A549 (cell line): ENCODE results near the gene ANTXR1. TPM values are rescaled to one million over a fixed set of nuclear protein-coding genes. Genes with fewer than 3 reads are reported as not detected.
A peak's percentile ranks its signal among the peaks of the same experiment; 100 is the strongest.

Source experiments
- ATAC-seq, 2 experiments: fragments of 200-7000 bp in 1 of 2; fragments of >200 bp in 1 of 2; cut with Nextera tagmentation in 1 of 2; cut with Tn5 transposase in 1 of 2; 3 replicates each; pipeline versions ENCODE4 v1.8.0 to v1.9.1; 2018 to 2020; ENCODE audit warnings: mild to moderate bottlenecking in 1 of 2, moderate library complexity in 1 of 2
- CTCF ChIA-PET: fragments of 300-600 bp; sonication (Branson Sonifier 250); formaldehyde crosslinking; extraction: SDS; loops from one replicate; lab custom pipeline; 2021; ENCODE audit warnings: antibody characterized with exemption, inconsistent platforms; lab: Yijun Ruan, JAX
- POLR2A ChIA-PET: fragments of 350-600 bp; formaldehyde crosslinking; extraction: SDS; loops from one replicate; lab custom pipeline; 2021; ENCODE audit warnings: antibody characterized with exemption, inconsistent platforms; lab: Yijun Ruan, JAX
- DNase-seq, 2 experiments: peaks; one replicate each; pipeline versions ENCODE4 v3.0.0 to v3.0.0-alpha.2; 2011 to 2016; ENCODE audit warnings: low read depth in 1 of 2, low spot score in 1 of 2
- FAIRE-seq: peaks from 2 replicates; lab custom pipeline; 2011; peaks lifted over from hg19 to GRCh38; lab: Jason Lieb, UNC
- H3K27ac ChIP-seq, 2 experiments: fragments of >200 bp; sonication (Bioruptor Twin); formaldehyde crosslinking; 3 replicates each; pipeline ENCODE4 v1.5.1; 2016 to 2017
- H3K4me1 ChIP-seq: fragments of >200 bp; sonication (Bioruptor Twin); formaldehyde crosslinking; 3 replicates; pipeline ENCODE4 v1.6.1; 2016
- H3K4me2 ChIP-seq: fragments of >200 bp; sonication (Bioruptor Twin); formaldehyde crosslinking; 3 replicates; pipeline ENCODE4 v1.6.1; 2016
- H3K4me3 ChIP-seq: fragments of >200 bp; sonication (Bioruptor Twin); formaldehyde crosslinking; 3 replicates; pipeline ENCODE4 v1.5.1; 2016
- H3K9me3 ChIP-seq: fragments of >200 bp; sonication (Bioruptor Twin); formaldehyde crosslinking; 3 replicates; pipeline ENCODE4 v1.6.1; 2016
- BHLHE40 ChIP-seq: IDR thresholded peaks from 2 replicates; pipeline ENCODE4 v1.6.1; 2012; ENCODE audit warnings: low read depth, low read length, inconsistent platforms
- CEBPB ChIP-seq, 2 experiments: fragments of >200 bp in 1 of 2; sonication (Bioruptor Twin) in 1 of 2; formaldehyde crosslinking in 1 of 2; IDR thresholded peaks; 2 replicates each; pipeline ENCODE4 v1.6.1; 2012 to 2016
- CHD2 ChIP-seq: fragments of 150-350 bp; IDR thresholded peaks from 2 replicates; pipeline ENCODE4 v1.6.1; 2014; ENCODE audit warnings: low read length; ENCODE audit not compliant: partially characterized antibody
- CHD4 ChIP-seq: fragments of 200-600 bp; sonication (generic); IDR thresholded peaks from 2 replicates; pipeline ENCODE4 v1.6.1; 2016; ENCODE audit warnings: antibody characterized with exemption, mild to moderate bottlenecking, borderline replicate concordance
- EP300 ChIP-seq, 2 experiments: fragments of >200 bp; sonication (Bioruptor Twin); formaldehyde crosslinking; IDR thresholded peaks; 2 replicates in 1 of 2; 3 replicates in 1 of 2; pipeline ENCODE4 v1.6.1; 2016 to 2017
- FOSL2 ChIP-seq, 2 experiments: fragments of 450-650 bp in 1 of 2; fragments of >200 bp in 1 of 2; sonication (Bioruptor Twin) in 1 of 2; formaldehyde crosslinking; IDR thresholded peaks; 2 replicates each; pipeline versions ENCODE4 v1.5.0 to v1.6.1; 2016 to 2020; ENCODE audit warnings: mild to moderate bottlenecking in 1 of 2, moderate library complexity in 1 of 2
- FOXS1 ChIP-seq: fragments of 250-450 bp; sonication (Bioruptor Pico); IDR thresholded peaks from 2 replicates; pipeline ENCODE4 v1.5.0; 2020; ENCODE audit warnings: mild to moderate bottlenecking, moderate library complexity
- GATA3 ChIP-seq: IDR thresholded peaks from 2 replicates; pipeline ENCODE4 v1.6.1; 2012; ENCODE audit warnings: borderline replicate concordance
- HEYL ChIP-seq: fragments of 250-450 bp; sonication (Bioruptor Pico); IDR thresholded peaks from 2 replicates; pipeline ENCODE4 v1.8.0; 2021; ENCODE audit warnings: mild to moderate bottlenecking, moderate library complexity
- HOXA7 ChIP-seq: fragments of 250-450 bp; sonication (Bioruptor Pico); IDR thresholded peaks from 2 replicates; pipeline ENCODE4 v1.5.0; 2020; ENCODE audit warnings: mild to moderate bottlenecking, moderate library complexity
- HOXB5 ChIP-seq: fragments of 250-450 bp; sonication (Bioruptor Pico); IDR thresholded peaks from 2 replicates; pipeline ENCODE4 v1.5.0; 2020; ENCODE audit warnings: mild to moderate bottlenecking, moderate library complexity
- JUN ChIP-seq, 2 experiments: fragments of >200 bp; sonication (Bioruptor Twin); formaldehyde crosslinking; IDR thresholded peaks; 2 replicates in 1 of 2; 3 replicates in 1 of 2; pipeline ENCODE4 v1.6.1; 2016 to 2017
- MAFK ChIP-seq: fragments of 450-650 bp; IDR thresholded peaks from 2 replicates; pipeline ENCODE4 v1.6.1; 2014; ENCODE audit not compliant: partially characterized antibody
- PHF8 ChIP-seq: fragments of 200-600 bp; sonication (generic); IDR thresholded peaks from 2 replicates; pipeline ENCODE4 v1.6.1; 2016; ENCODE audit warnings: low read depth, mild to moderate bottlenecking, antibody characterized with exemption, moderate library complexity, borderline replicate concordance
- POLR2A ChIP-seq: IDR thresholded peaks from 2 replicates; pipeline ENCODE4 v1.6.1; 2012; ENCODE audit warnings: mild to moderate bottlenecking, low read length
- RFX5 ChIP-seq: fragments of 450-650 bp; IDR thresholded peaks from 2 replicates; pipeline ENCODE4 v1.7.1; 2014; ENCODE audit warnings: antibody characterized with exemption, mild to moderate bottlenecking, moderate library complexity
- SMC3 ChIP-seq: fragments of >200 bp; sonication (Bioruptor Twin); formaldehyde crosslinking; IDR thresholded peaks from 3 replicates; pipeline ENCODE4 v1.6.1; 2018; ENCODE audit warnings: inconsistent platforms
- TFCP2L1 ChIP-seq: fragments of 250-450 bp; sonication (Bioruptor Pico); IDR thresholded peaks from 2 replicates; pipeline ENCODE4 v1.5.0; 2021; ENCODE audit warnings: mild to moderate bottlenecking
- TP53 ChIP-seq: fragments of 250-450 bp; sonication (Bioruptor Pico); IDR thresholded peaks from 2 replicates; pipeline ENCODE4 v1.5.0; 2021; ENCODE audit warnings: mild to moderate bottlenecking, moderate library complexity
- WGBS: methylation state at CpG from one replicate; pipeline ENCODE4 v1.1.6; 2017; ENCODE audit errors: missing lambda C conversion rate; 5-methylcytosine and 5-hydroxymethylcytosine counted together
- polyA plus RNA-seq, 4 experiments: library from polyadenylated mRNA; depleted of rRNA in 3 of 4; stranded (reverse); fragments of >200 nt; fragmentation: RNase III in 1 of 4; extraction: RNeasy Plus Mini Kit Qiagen cat#74134 plus additional on column Dnase treatment in 1 of 4; gene quantifications; 2 replicates in 3 of 4; 3 replicates in 1 of 4; pipeline ENCODE4 v1.2.3, GENCODE V29; 2011 to 2017
- TF ChIP-seq, protein P1 (sequence below): IDR thresholded peaks from 2 replicates; pipeline ENCODE4 v1.6.1; 2012
- TF ChIP-seq, protein P2 (sequence below): IDR thresholded peaks from 2 replicates; pipeline ENCODE4 v1.6.1; 2012
- TF ChIP-seq, protein P3 (sequence below): IDR thresholded peaks from 2 replicates; pipeline ENCODE4 v1.6.1; 2012; ENCODE audit warnings: low read depth, borderline replicate concordance
- TF ChIP-seq, protein P4 (sequence below): fragments of 250-450 bp; sonication (Bioruptor Pico); IDR thresholded peaks from 2 replicates; pipeline ENCODE4 v1.5.0; 2020; ENCODE audit warnings: low read depth, mild to moderate bottlenecking, moderate library complexity
- TF ChIP-seq, protein P5 (sequence below): fragments of >200 bp; sonication (Bioruptor Twin); formaldehyde crosslinking; IDR thresholded peaks from 3 replicates; pipeline ENCODE4 v1.6.1; 2016

Gene ANTXR1
- polyA plus RNA-seq, 2 of the 4 experiments (the other 2 are of a cell fraction) = 161 to 194 TPM

DNA sequence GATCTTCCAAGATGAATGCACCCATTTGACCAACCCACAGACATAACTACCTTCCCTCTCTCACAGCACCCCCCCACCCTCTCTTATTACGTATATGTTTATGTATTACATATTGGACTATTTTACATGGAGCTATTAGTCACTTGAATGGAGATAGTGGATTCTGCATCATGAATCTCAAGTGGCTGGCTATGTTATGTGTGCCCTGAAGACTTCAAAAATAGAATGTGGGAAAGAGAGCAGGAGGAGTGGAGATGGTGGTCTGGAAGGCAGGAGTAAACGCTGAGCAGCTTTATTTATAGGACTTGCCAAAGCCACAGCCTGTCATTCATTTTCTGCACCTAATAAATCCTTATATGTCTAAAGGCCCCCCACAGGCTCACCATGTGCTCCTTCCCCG, 4.9 kb downstream of the ANTXR1 start:
- POLR2A ChIA-PET = interaction anchor here (1.6 kb wide), 1 partner anchor 289 kb away, joined by 3 read pairs; no protein-coding TSS in a partner anchor
- no peaks in the 10 kb centered on the region for H3K9me3 ChIP-seq
- no peak for FAIRE-seq
- WGBS = 91% methylated on average over 3 of the region's 3 CpGs
- TF ChIP-seq CHD4 = no peak
- TF ChIP-seq, all 56 proteins: peak for 0
- no peak for ATAC-seq
- no peak for DNase-seq
- Histone ChIP-seq H3K4me3 (peak overlapping the region; percentile 85; the same call in 2 of the 3 replicates), H3K4me1 (peaks cover 77% of the 10 kb centered on the region), H3K27ac (peak overlapping the region; percentile 80 to 90), H3K4me2 (peak overlapping the region; percentile 81)
- CTCF ChIA-PET = interaction anchor here (0.6 to 5.2 kb wide), 4 partner anchors 49 to 418 kb away, joined by 3 to 38 read pairs (median 8); no protein-coding TSS in a partner anchor

DNA sequence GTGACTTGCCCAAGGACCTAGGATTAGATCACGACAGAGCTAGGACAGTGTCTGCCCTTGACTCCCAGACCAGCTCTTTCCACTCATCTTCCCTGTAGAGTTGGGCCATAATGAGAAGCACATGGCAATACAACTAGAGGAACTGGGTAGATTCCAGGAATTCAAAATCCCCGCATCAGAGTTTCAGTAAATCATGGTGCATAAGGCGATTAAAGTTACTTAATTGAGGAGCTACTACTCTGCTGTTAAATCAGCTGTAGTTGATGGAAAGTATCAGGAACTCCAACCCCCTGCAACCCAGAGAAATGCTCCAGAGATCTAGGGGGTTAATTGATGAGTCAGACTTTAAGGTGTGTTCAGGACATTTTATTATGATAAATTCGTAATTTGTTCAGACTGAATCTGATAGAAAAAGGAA, 5.7 kb downstream of the ANTXR1 start:
- Histone ChIP-seq H3K9me3 (no peaks in the 10 kb centered on the region), H3K4me2 (peak overlapping the region; percentile 81), H3K27ac (peak overlapping the region; percentile 80 to 90; a peak in 5 of 6 replicates), H3K4me3 (no peak overlapping the region), H3K4me1 (peaks cover 84% of the 10 kb centered on the region)
- ATAC-seq = no peak
- no peak for FAIRE-seq
- CTCF ChIA-PET = interaction anchor here (0.8 to 5.2 kb wide), 2 partner anchors 46 to 288 kb away, joined by 3 to 38 read pairs; no protein-coding TSS in a partner anchor
- no peak for TF ChIP-seq FOSL2 (IDR thresholded peaks at IDR 0.05)
- peak; percentile 54 for TF ChIP-seq FOSL2 (CRISPR knock-in tag; IDR thresholded peaks at IDR 0.05)
- no peak for TF ChIP-seq GATA3
- TF ChIP-seq CHD2 = no peak
- no peak for TF ChIP-seq SMC3
- TF ChIP-seq, protein P1, sequence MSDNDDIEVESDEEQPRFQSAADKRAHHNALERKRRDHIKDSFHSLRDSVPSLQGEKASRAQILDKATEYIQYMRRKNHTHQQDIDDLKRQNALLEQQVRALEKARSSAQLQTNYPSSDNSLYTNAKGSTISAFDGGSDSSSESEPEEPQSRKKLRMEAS = peak; percentile 38; the same call in 1 of the 2 replicates
- TF ChIP-seq, protein P2, sequence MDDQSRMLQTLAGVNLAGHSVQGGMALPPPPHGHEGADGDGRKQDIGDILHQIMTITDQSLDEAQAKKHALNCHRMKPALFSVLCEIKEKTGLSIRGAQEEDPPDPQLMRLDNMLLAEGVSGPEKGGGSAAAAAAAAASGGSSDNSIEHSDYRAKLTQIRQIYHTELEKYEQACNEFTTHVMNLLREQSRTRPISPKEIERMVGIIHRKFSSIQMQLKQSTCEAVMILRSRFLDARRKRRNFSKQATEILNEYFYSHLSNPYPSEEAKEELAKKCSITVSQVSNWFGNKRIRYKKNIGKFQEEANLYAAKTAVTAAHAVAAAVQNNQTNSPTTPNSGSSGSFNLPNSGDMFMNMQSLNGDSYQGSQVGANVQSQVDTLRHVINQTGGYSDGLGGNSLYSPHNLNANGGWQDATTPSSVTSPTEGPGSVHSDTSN = no peak
- TF ChIP-seq TFCP2L1 (CRISPR knock-in tag) = no peak
- no peak for TF ChIP-seq CEBPB (IDR thresholded peaks at IDR 0.05)
- no peak for TF ChIP-seq PHF8
- no peak for TF ChIP-seq HOXB5 (CRISPR knock-in tag)
- no peak for TF ChIP-seq TP53
- no peak for TF ChIP-seq FOXS1
- TF ChIP-seq CHD4 = no peak
- no peak for TF ChIP-seq BHLHE40
- TF ChIP-seq JUN (IDR thresholded peaks at IDR 0.05) = no peak
- TF ChIP-seq, protein P3, sequence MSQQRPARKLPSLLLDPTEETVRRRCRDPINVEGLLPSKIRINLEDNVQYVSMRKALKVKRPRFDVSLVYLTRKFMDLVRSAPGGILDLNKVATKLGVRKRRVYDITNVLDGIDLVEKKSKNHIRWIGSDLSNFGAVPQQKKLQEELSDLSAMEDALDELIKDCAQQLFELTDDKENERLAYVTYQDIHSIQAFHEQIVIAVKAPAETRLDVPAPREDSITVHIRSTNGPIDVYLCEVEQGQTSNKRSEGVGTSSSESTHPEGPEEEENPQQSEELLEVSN = 0 out of 2 replicates have a peak, but pooled peaks have one; percentile 12
- TF ChIP-seq, protein P4, sequence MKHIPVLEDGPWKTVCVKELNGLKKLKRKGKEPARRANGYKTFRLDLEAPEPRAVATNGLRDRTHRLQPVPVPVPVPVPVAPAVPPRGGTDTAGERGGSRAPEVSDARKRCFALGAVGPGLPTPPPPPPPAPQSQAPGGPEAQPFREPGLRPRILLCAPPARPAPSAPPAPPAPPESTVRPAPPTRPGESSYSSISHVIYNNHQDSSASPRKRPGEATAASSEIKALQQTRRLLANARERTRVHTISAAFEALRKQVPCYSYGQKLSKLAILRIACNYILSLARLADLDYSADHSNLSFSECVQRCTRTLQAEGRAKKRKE (CRISPR knock-in tag) = 0 out of 2 replicates have a peak, but pooled peaks have one; percentile 2
- TF ChIP-seq, protein P5, sequence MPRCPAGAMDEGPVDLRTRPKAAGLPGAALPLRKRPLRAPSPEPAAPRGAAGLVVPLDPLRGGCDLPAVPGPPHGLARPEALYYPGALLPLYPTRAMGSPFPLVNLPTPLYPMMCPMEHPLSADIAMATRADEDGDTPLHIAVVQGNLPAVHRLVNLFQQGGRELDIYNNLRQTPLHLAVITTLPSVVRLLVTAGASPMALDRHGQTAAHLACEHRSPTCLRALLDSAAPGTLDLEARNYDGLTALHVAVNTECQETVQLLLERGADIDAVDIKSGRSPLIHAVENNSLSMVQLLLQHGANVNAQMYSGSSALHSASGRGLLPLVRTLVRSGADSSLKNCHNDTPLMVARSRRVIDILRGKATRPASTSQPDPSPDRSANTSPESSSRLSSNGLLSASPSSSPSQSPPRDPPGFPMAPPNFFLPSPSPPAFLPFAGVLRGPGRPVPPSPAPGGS = no peak
- no peak for TF ChIP-seq RFX5
- TF ChIP-seq POLR2A = no peak
- no peak for TF ChIP-seq HEYL (CRISPR knock-in tag)
- peak; percentile 69; the same call in 1 of the 2 replicates for TF ChIP-seq HOXA7 (CRISPR knock-in tag)
- peak; percentile 72 for TF ChIP-seq MAFK
- TF ChIP-seq EP300 (IDR thresholded peaks at IDR 0.05) = no peak
- WGBS = 77% methylated on average over 4 of the region's 4 CpGs
- no peak for DNase-seq
- POLR2A ChIA-PET = interaction anchor here (1.6 kb wide), 1 partner anchor 288 kb away, joined by 3 read pairs; no protein-coding TSS in a partner anchor
